Hepatocyte (in vitro differentiated cells): Measurements from ENCODE around the gene KDM3A. TPM values are rescaled to one million over a fixed set of nuclear protein-coding genes. Genes with fewer than 3 reads are reported as not detected.

ENCODE experiments used
- DNase-seq: peaks from one replicate; pipeline ENCODE4 v3.0.0-alpha.2; 2016; ENCODE audit warnings: low spot score
- H2AFZ ChIP-seq: fragments of 200-600 bp; sonication (generic); 2 replicates; pipeline ENCODE4 v1.6.0; 2016; ENCODE audit warnings: antibody characterized with exemption, mild to moderate bottlenecking
- H3K27ac ChIP-seq: fragments of 200-600 bp; sonication (generic); 2 replicates; pipeline ENCODE4 v1.5.1; 2016; ENCODE audit warnings: mild to moderate bottlenecking
- H3K27me3 ChIP-seq: fragments of 200-600 bp; sonication (generic); 2 replicates; pipeline ENCODE4 v1.6.1; 2016
- H3K36me3 ChIP-seq: fragments of 200-600 bp; sonication (generic); replicated peaks from 2 replicates; pipeline ENCODE4 v1.5.1; 2016; ENCODE audit warnings: low read depth; ENCODE audit not compliant: insufficient read depth
- H3K4me1 ChIP-seq: fragments of 200-600 bp; sonication (generic); 2 replicates; pipeline ENCODE4 v1.5.1; 2016; ENCODE audit warnings: mild to moderate bottlenecking, moderate library complexity; ENCODE audit not compliant: insufficient read depth
- H3K4me2 ChIP-seq: fragments of 200-600 bp; sonication (generic); 2 replicates; pipeline ENCODE4 v1.6.0; 2016
- H3K4me3 ChIP-seq: fragments of 200-600 bp; sonication (generic); 2 replicates; pipeline ENCODE4 v1.5.1; 2016; ENCODE audit warnings: mild to moderate bottlenecking
- H3K79me2 ChIP-seq: fragments of 200-600 bp; sonication (generic); 2 replicates; pipeline ENCODE4 v1.6.0; 2017; ENCODE audit warnings: mild to moderate bottlenecking
- H3K9me2 ChIP-seq: fragments of 200-600 bp; sonication (generic); replicated peaks from 2 replicates; pipeline ENCODE4 v1.6.0; 2017; ENCODE audit warnings: mild to moderate bottlenecking; ENCODE audit not compliant: insufficient read depth
- H3K9me3 ChIP-seq: fragments of 200-600 bp; sonication (generic); 2 replicates; pipeline ENCODE4 v1.5.1; 2016; ENCODE audit warnings: low read depth, mild to moderate bottlenecking
- H4K20me1 ChIP-seq: fragments of 200-600 bp; sonication (generic); 2 replicates; pipeline ENCODE4 v1.6.0; 2016; ENCODE audit warnings: mild to moderate bottlenecking; ENCODE audit not compliant: insufficient read depth, poor library complexity, severe bottlenecking
- CTCF ChIP-seq: fragments of 200-600 bp; sonication (generic); IDR thresholded peaks from 2 replicates; pipeline ENCODE4 v1.5.1; 2016; ENCODE audit warnings: antibody characterized with exemption, mild to moderate bottlenecking; ENCODE audit not compliant: poor library complexity
- EZH2 ChIP-seq: fragments of 200-600 bp; sonication (generic); IDR thresholded peaks from 2 replicates; pipeline ENCODE4 v1.6.1; 2016; ENCODE audit warnings: antibody characterized with exemption, mild to moderate bottlenecking, borderline replicate concordance
- EZH2phosphoT487 ChIP-seq: fragments of 200-600 bp; sonication (generic); IDR thresholded peaks from one replicate; pipeline ENCODE4 v1.6.1; 2018; ENCODE audit warnings: antibody characterized with exemption, mild to moderate bottlenecking, low read depth, moderate library complexity; ENCODE audit not compliant: unreplicated experiment, severe bottlenecking
- whole genome bisulfite sequencing: methylation state at CpG from one replicate; pipeline ENCODE4 v1.1.6; 2016; ENCODE audit warnings: low lambda C conversion rate; ENCODE audit errors: missing lambda C conversion rate; 5-methylcytosine and 5-hydroxymethylcytosine counted together
- polyA plus RNA-seq: library from polyadenylated mRNA; unstranded; fragments of >200 nt; fragmentation: Nextera tagmentation; extraction: Ambion mirVana; gene quantifications from 2 replicates; pipeline ENCODE4 v1.2.1, GENCODE V29; 2016
- total RNA-seq: library from RNA; depleted of rRNA; stranded (reverse); fragments of >200 nt; gene quantifications from 2 replicates; pipeline ENCODE4 v1.2.3, GENCODE V29; 2014

The KDM3A gene
- total and polyA plus RNA-seq, 2 experiments from 2014 or later, result 13.8 to 37.5 TPM

DNA sequence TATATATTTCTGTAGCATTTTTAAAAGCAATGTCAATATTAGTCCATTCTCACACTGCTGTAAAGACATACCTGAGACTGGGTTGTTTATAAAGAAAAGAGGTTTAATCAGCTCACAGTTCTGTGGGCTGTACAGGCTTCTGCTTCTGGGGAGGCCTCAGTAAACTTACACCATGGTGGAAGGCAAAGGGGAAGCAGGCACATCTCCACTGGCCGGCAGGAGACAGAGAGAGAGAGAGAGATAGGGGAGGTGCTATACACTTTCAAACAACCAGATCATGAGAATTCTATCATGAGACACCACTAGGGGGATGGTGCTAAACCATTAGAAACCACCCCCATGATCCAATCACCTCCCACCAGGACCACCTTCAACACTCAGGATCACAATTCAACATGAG is 79.0 kb downstream of the KDM3A start:
- Histone ChIP-seq H3K4me1 (no peaks in the 10 kb centered on the region), H3K27ac (no peak overlapping the region), H3K27me3 (no peaks in the 10 kb centered on the region), H3K9me3 (no peaks in the 10 kb centered on the region), H3K4me3 (no peak overlapping the region), H2AFZ (no peak overlapping the region), H4K20me1 (no peaks in the 10 kb centered on the region), H3K4me2 (no peak overlapping the region), H3K9me2 (no peaks in the 10 kb centered on the region), H3K36me3 (no peaks in the 10 kb centered on the region), H3K79me2 (peaks cover 3% of the 10 kb centered on the region)
- no peak for DNase-seq
- WGBS, result 95% methylated on average over 1 of the region's 1 CpG
- TF ChIP-seq CTCF (no peak), EZH2 (no peak), EZH2phosphoT487 (no peak)

- Histone ChIP-seq H3K4me1 (no peaks in the 10 kb centered on the region), H2AFZ (no peak overlapping the region), H3K4me3 (no peak overlapping the region), H3K4me2 (no peak overlapping the region), H3K9me3 (no peaks in the 10 kb centered on the region), H3K27ac (no peak overlapping the region), H3K79me2 (no peaks in the 10 kb centered on the region), H3K27me3 (no peaks in the 10 kb centered on the region), H3K9me2 (no peaks in the 10 kb centered on the region), H4K20me1 (no peaks in the 10 kb centered on the region), H3K36me3 (no peaks in the 10 kb centered on the region)
- WGBS, result 100% methylated on average over 1 of the region's 1 CpG
- no peak for DNase-seq
- TF ChIP-seq EZH2phosphoT487 (no peak), EZH2 (no peak)
Observed at GRCh38 chr2:86521922-86522321, 80.8 kb downstream of the KDM3A start.

DNA sequence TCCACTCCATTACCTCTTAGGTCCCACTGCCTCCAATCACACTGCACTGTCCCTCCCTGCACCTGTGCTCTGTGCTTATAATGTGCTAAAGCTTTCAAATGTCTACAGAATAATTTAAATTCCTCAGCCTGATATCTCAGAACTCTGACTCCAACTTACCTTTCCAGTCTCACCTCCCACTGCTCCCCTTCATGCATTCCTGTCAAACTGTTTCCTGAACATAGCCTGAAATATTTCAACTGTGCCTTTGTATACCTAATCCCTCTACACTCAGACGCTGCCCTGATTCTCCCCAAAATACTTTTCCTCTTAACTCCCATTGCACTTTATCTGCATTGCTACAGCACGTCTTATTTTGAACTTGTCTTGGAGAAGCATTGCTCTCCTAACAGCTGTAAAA is 81.5 kb downstream of the KDM3A start:
- Histone ChIP-seq H3K9me3 (no peaks in the 10 kb centered on the region), H3K9me2 (no peaks in the 10 kb centered on the region), H2AFZ (no peak overlapping the region), H3K36me3 (no peaks in the 10 kb centered on the region), H3K27ac (no peak overlapping the region), H4K20me1 (no peaks in the 10 kb centered on the region), H3K4me3 (no peak overlapping the region), H3K4me2 (no peak overlapping the region), H3K79me2 (no peaks in the 10 kb centered on the region), H3K27me3 (no peaks in the 10 kb centered on the region), H3K4me1 (no peaks in the 10 kb centered on the region)
- 98% methylated on average over 2 of the region's 2 CpGs for WGBS
- DNase-seq, result no peak
- TF ChIP-seq CTCF, result no peak
- no peak for TF ChIP-seq EZH2phosphoT487
- no peak for TF ChIP-seq EZH2

GRCh38 chr2:86523491-86523890 is 82.3 kb downstream of the KDM3A start:
- Histone ChIP-seq H2AFZ (no peak overlapping the region), H3K27ac (no peak overlapping the region), H4K20me1 (no peaks in the 10 kb centered on the region), H3K4me3 (no peak overlapping the region), H3K4me2 (no peak overlapping the region), H3K36me3 (no peaks in the 10 kb centered on the region), H3K27me3 (no peaks in the 10 kb centered on the region), H3K79me2 (no peaks in the 10 kb centered on the region), H3K9me2 (no peaks in the 10 kb centered on the region), H3K4me1 (no peaks in the 10 kb centered on the region), H3K9me3 (no peaks in the 10 kb centered on the region)
- TF ChIP-seq EZH2phosphoT487 (no peak), CTCF (no peak), EZH2 (no peak)
- 94% methylated on average over 4 of the region's 4 CpGs for WGBS
- no peak for DNase-seq
